Measurements from ENCODE around the gene ZMYND12.

GRCh38 chr1:42429603-42430002 lies 26.2 kb downstream of the ZMYND12 start:
- no peak for TF ChIP-seq REST (IDR thresholded peaks at IDR 0.05; ENCODE audit: insufficient read depth in 1 of 2, low read depth in 2 of 2, low read length in 2 of 2)
- TF ChIP-seq TAF1 (IDR thresholded peaks at IDR 0.05; ENCODE audit: borderline replicate concordance, insufficient read depth, low read length), result no peak
- no peak for TF ChIP-seq POLR2AphosphoS5 (IDR thresholded peaks at IDR 0.05; ENCODE audit: low read depth, low read length)
